Calu3 (cell line): ENCODE data around the gene INF2. TPM values are rescaled to one million over a fixed set of nuclear protein-coding genes. Genes with fewer than 3 reads are reported as not detected.
A peak's percentile ranks its signal among the peaks of the same experiment; 100 is the strongest.

Experiments
- BruUV-seq: library from RNA; stranded (reverse); fragments of 400-500 nt; replicated peaks from 2 replicates; lab custom pipeline; 2021; lab: Mats Ljungman, UMichigan
- CTCF ChIA-PET: fragments of 300-600 bp; sonication (Branson Sonifier 250); formaldehyde crosslinking; loops from one replicate; lab custom pipeline; 2022; ENCODE audit warnings: antibody characterized with exemption; lab: Charles Lee
- DNase-seq: peaks from one replicate; pipeline ENCODE4 v3.0.0; 2022
- H3K27ac Mint-ChIP-seq: one replicate; pipeline ENCODE4 v1.8.0; 2022; ENCODE audit warnings: mixed read lengths; ENCODE audit not compliant: unreplicated experiment
- H3K27me3 Mint-ChIP-seq: one replicate; pipeline ENCODE4 v1.8.0; 2022; ENCODE audit warnings: mixed read lengths; ENCODE audit not compliant: unreplicated experiment
- H3K36me3 Mint-ChIP-seq: one replicate; pipeline ENCODE4 v1.8.0; 2022; ENCODE audit warnings: mild to moderate bottlenecking, moderate library complexity, mixed read lengths; ENCODE audit not compliant: insufficient read depth, unreplicated experiment
- H3K4me1 Mint-ChIP-seq: one replicate; pipeline ENCODE4 v1.8.0; 2022; ENCODE audit warnings: mild to moderate bottlenecking, low read depth, mixed read lengths; ENCODE audit not compliant: unreplicated experiment
- H3K4me3 Mint-ChIP-seq: one replicate; pipeline ENCODE4 v1.8.0; 2022; ENCODE audit warnings: mild to moderate bottlenecking, low read depth, moderate library complexity, mixed read lengths; ENCODE audit not compliant: unreplicated experiment
- H3K9me3 Mint-ChIP-seq: one replicate; pipeline ENCODE4 v1.8.0; 2022; ENCODE audit warnings: low read depth, mixed read lengths; ENCODE audit not compliant: unreplicated experiment
- intact Hi-C: fragments of 100-400 bp; cut with micrococcal nuclease; formaldehyde crosslinking; loops from one replicate; pipeline ENCODE4 v1.10.0; 2022; ENCODE audit not compliant: unreplicated experiment
- total RNA-seq: library from RNA; stranded (reverse); gene quantifications from 2 replicates; pipeline ENCODE4 v1.2.3, GENCODE V29; 2022
- TF ChIP-seq, protein P1 (sequence below): fragments of 200-600 bp; IDR thresholded peaks from one replicate; pipeline ENCODE4 v1.8.0; 2022; ENCODE audit warnings: antibody characterized with exemption; ENCODE audit not compliant: unreplicated experiment

INF2 gene
- total RNA-seq, 1 experiment from 2014 or later: 208 TPM

DNA sequence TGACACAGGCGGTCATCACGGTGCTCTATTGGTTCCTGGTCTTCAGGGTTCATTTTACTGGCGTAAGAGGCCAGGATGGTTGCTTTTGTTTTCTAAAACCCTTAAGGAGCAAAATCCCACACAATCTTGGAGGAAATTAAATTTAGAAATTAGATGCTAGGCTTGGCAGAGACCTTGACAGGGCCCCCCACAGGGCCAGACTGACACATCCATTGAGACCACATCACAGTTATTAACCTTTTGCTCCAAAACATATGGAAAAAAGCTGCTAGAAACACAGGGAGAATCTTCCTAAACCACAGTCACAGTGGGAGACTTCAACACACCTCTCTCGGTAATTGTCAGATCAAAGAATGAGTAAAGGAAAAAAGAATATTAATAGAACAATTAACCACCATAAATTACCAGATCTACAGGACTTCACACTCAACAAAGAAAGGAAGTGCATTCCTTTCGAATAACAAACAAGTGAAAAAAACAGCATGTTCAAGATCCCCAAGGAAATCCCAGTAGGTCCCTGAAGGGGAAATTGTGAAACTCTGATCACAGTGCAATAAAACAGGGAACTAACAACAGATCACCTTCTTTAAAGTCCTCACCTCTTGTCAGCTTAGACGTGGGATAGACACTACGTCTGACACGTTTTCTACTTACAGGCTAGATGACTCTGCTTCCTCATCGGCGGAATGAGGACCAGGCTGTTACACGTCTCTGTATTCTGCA, 44.6 kb upstream of the INF2 start:
- peaks cover 3% of the 10 kb centered on the region for H3K4me1 Mint-ChIP-seq
- no peak for DNase-seq
- peaks cover 3% of the 10 kb centered on the region for H3K36me3 Mint-ChIP-seq
- CTCF ChIA-PET: no interaction called here
- H3K9me3 Mint-ChIP-seq: no peaks in the 10 kb centered on the region
- H3K27ac Mint-ChIP-seq: no peak overlapping the region
- H3K4me3 Mint-ChIP-seq: no peak overlapping the region
- H3K27me3 Mint-ChIP-seq: peaks cover 26% of the 10 kb centered on the region
- intact Hi-C loops: loop anchor here (5.0 kb wide), 1 partner anchor 37 kb away; no protein-coding TSS in a partner anchor
- TF ChIP-seq, protein P1, sequence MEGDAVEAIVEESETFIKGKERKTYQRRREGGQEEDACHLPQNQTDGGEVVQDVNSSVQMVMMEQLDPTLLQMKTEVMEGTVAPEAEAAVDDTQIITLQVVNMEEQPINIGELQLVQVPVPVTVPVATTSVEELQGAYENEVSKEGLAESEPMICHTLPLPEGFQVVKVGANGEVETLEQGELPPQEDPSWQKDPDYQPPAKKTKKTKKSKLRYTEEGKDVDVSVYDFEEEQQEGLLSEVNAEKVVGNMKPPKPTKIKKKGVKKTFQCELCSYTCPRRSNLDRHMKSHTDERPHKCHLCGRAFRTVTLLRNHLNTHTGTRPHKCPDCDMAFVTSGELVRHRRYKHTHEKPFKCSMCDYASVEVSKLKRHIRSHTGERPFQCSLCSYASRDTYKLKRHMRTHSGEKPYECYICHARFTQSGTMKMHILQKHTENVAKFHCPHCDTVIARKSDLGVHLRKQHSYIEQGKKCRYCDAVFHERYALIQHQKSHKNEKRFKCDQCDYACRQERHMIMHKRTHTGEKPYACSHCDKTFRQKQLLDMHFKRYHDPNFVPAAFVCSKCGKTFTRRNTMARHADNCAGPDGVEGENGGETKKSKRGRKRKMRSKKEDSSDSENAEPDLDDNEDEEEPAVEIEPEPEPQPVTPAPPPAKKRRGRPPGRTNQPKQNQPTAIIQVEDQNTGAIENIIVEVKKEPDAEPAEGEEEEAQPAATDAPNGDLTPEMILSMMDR: no peak
- no TSS peak for BruUV-seq

DNA sequence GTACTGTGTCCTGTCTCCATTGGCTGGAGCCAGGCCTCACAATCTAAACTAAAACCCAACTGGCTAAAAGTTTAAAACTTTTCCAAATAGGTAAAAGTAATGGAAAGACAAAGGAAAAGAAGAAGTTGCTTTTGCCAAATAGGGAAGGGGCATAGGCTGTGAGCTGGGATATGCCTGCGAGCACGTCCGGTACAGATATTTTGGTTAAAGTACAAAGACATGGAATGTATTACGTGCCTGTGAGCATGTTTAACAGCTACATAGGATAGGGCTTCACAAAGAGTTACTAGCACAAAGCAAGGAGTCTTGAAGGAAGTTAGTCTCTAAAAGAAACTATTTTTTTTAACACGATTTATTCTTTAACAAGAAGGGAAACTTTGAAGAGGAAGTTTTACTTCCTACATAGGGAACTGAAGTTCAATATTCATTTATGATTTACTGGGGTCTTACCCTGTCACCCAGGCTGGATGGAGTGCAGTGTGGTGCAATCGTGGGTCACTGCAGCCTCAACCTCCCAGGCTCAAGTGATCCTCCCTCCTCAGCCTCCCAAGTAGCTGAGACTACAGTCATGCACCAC, 41.9 kb upstream of the INF2 start:
- Mint-ChIP-seq H3K4me3 (no peak overlapping the region), H3K27me3 (peaks cover 19% of the 10 kb centered on the region), H3K4me1 (no peaks in the 10 kb centered on the region), H3K27ac (peak overlapping the region; percentile 34), H3K9me3 (no peaks in the 10 kb centered on the region), H3K36me3 (peaks cover 12% of the 10 kb centered on the region)
- CTCF ChIA-PET: no interaction called here
- intact Hi-C loops: loop anchor here (5.0 kb wide), 1 partner anchor 35 kb away; no protein-coding TSS in a partner anchor
- DNase-seq: no peak
- no TSS peak for BruUV-seq
- TF ChIP-seq, protein P1: no peak

DNA sequence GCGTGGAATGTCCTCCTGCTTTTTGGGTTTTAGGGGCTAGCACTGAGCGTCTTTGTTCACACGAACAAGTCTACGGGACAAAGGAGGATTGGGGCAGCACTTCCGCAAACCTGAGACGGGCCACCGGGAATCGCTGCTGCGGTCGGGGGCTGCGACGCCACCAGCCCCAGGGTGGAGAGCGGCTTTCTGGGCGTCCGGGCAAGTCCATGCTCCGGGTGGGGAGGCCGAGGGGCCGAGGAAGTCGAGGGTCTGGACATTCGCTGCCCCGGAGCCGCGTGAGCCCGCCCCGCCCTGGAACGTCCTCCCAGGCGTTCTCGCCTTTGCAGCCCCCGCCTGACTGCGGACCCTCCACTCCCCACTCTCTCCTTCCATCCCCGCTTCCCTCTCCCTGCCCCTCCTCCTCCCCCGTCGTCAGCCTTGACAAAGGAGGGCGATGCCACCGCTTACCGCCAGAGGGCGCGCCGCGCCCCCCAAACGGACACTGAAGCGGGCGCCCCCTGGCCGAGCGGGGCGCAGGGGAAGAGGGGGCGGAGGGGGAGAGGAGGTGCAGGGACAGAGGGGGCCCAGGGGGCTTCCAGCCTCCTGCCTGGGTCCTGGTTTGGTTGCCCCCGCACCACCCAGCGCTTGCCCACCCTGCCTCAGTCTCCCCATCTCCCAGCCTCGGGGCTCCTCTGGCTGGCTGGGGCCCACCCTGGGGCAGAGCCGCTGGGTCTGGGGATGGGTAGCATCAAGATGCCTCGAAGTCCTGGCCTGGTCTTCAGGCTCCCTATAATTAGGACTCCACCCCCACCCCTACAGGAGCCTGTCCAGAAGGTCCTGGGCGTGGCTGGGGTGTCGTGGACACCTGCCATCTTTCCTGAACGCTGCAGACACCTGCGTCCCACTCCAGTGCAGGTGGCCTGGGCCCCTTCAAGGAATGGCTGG, 39.1 kb upstream of the INF2 start:
- BruUV-seq: no TSS peak
- intact Hi-C loops: no loop called here
- Mint-ChIP-seq H3K9me3 (peaks cover 3% of the 10 kb centered on the region), H3K36me3 (peaks cover 12% of the 10 kb centered on the region), H3K4me1 (no peaks in the 10 kb centered on the region), H3K4me3 (peak overlapping the region; percentile 69), H3K27me3 (no peaks in the 10 kb centered on the region), H3K27ac (no peak overlapping the region)
- TF ChIP-seq, protein P1: peak; percentile 98
- CTCF ChIA-PET: interaction anchor here (1.3 to 1.4 kb wide), 2 partner anchors 15 to 31 kb away, joined by 7 to 9 read pairs; no protein-coding TSS in a partner anchor
- DNase-seq: peak; percentile 83
